Hepatocyte (in vitro differentiated cells): ENCODE results near the gene HEMK1. TPM values are rescaled to one million over a fixed set of nuclear protein-coding genes. Genes with fewer than 3 reads are reported as not detected.

Experiments
- DNase-seq: peaks from one replicate; pipeline ENCODE4 v3.0.0-alpha.2; 2016; ENCODE audit warnings: low spot score
- H2AFZ ChIP-seq: fragments of 200-600 bp; sonication (generic); 2 replicates; pipeline ENCODE4 v1.6.0; 2016; ENCODE audit warnings: antibody characterized with exemption, mild to moderate bottlenecking
- H3K27ac ChIP-seq: fragments of 200-600 bp; sonication (generic); 2 replicates; pipeline ENCODE4 v1.5.1; 2016; ENCODE audit warnings: mild to moderate bottlenecking
- H3K27me3 ChIP-seq: fragments of 200-600 bp; sonication (generic); 2 replicates; pipeline ENCODE4 v1.6.1; 2016
- H3K36me3 ChIP-seq: fragments of 200-600 bp; sonication (generic); replicated peaks from 2 replicates; pipeline ENCODE4 v1.5.1; 2016; ENCODE audit warnings: low read depth; ENCODE audit not compliant: insufficient read depth
- H3K4me1 ChIP-seq: fragments of 200-600 bp; sonication (generic); 2 replicates; pipeline ENCODE4 v1.5.1; 2016; ENCODE audit warnings: mild to moderate bottlenecking, moderate library complexity; ENCODE audit not compliant: insufficient read depth
- H3K4me2 ChIP-seq: fragments of 200-600 bp; sonication (generic); 2 replicates; pipeline ENCODE4 v1.6.0; 2016
- H3K4me3 ChIP-seq: fragments of 200-600 bp; sonication (generic); 2 replicates; pipeline ENCODE4 v1.5.1; 2016; ENCODE audit warnings: mild to moderate bottlenecking
- H3K79me2 ChIP-seq: fragments of 200-600 bp; sonication (generic); 2 replicates; pipeline ENCODE4 v1.6.0; 2017; ENCODE audit warnings: mild to moderate bottlenecking
- H3K9me2 ChIP-seq: fragments of 200-600 bp; sonication (generic); replicated peaks from 2 replicates; pipeline ENCODE4 v1.6.0; 2017; ENCODE audit warnings: mild to moderate bottlenecking; ENCODE audit not compliant: insufficient read depth
- H3K9me3 ChIP-seq: fragments of 200-600 bp; sonication (generic); 2 replicates; pipeline ENCODE4 v1.5.1; 2016; ENCODE audit warnings: low read depth, mild to moderate bottlenecking
- H4K20me1 ChIP-seq: fragments of 200-600 bp; sonication (generic); 2 replicates; pipeline ENCODE4 v1.6.0; 2016; ENCODE audit warnings: mild to moderate bottlenecking; ENCODE audit not compliant: insufficient read depth, poor library complexity, severe bottlenecking
- CTCF ChIP-seq: fragments of 200-600 bp; sonication (generic); IDR thresholded peaks from 2 replicates; pipeline ENCODE4 v1.5.1; 2016; ENCODE audit warnings: antibody characterized with exemption, mild to moderate bottlenecking; ENCODE audit not compliant: poor library complexity
- EZH2 ChIP-seq: fragments of 200-600 bp; sonication (generic); IDR thresholded peaks from 2 replicates; pipeline ENCODE4 v1.6.1; 2016; ENCODE audit warnings: antibody characterized with exemption, mild to moderate bottlenecking, borderline replicate concordance
- EZH2phosphoT487 ChIP-seq: fragments of 200-600 bp; sonication (generic); IDR thresholded peaks from one replicate; pipeline ENCODE4 v1.6.1; 2018; ENCODE audit warnings: antibody characterized with exemption, mild to moderate bottlenecking, low read depth, moderate library complexity; ENCODE audit not compliant: unreplicated experiment, severe bottlenecking
- WGBS: methylation state at CpG from one replicate; pipeline ENCODE4 v1.1.6; 2016; ENCODE audit warnings: low lambda C conversion rate; ENCODE audit errors: missing lambda C conversion rate; 5-methylcytosine and 5-hydroxymethylcytosine counted together
- polyA plus RNA-seq: library from polyadenylated mRNA; unstranded; fragments of >200 nt; fragmentation: Nextera tagmentation; extraction: Ambion mirVana; gene quantifications from 2 replicates; pipeline ENCODE4 v1.2.1, GENCODE V29; 2016
- total RNA-seq: library from RNA; depleted of rRNA; stranded (reverse); fragments of >200 nt; gene quantifications from 2 replicates; pipeline ENCODE4 v1.2.3, GENCODE V29; 2014

HEMK1 gene
- total and polyA plus RNA-seq, 2 experiments from 2014 or later: 18.6 to 27.2 TPM

GRCh38 chr3:50545781-50546180, 23.5 kb upstream of the HEMK1 start:
- Histone ChIP-seq H3K4me1 (peaks cover 7% of the 10 kb centered on the region), H3K27ac (no peak overlapping the region), H3K27me3 (no peaks in the 10 kb centered on the region), H2AFZ (no peak overlapping the region), H3K9me2 (no peaks in the 10 kb centered on the region), H3K4me2 (no peak overlapping the region), H3K79me2 (no peaks in the 10 kb centered on the region), H3K4me3 (no peak overlapping the region), H3K9me3 (no peaks in the 10 kb centered on the region), H3K36me3 (no peaks in the 10 kb centered on the region), H4K20me1 (no peaks in the 10 kb centered on the region)
- TF ChIP-seq CTCF: no peak
- no peak for DNase-seq
- WGBS: 53% methylated on average over 1 of the region's 1 CpG

GRCh38 chr3:50549226-50549625, 20.1 kb upstream of the HEMK1 start:
- Histone ChIP-seq H3K27ac (no peak overlapping the region), H3K36me3 (no peaks in the 10 kb centered on the region), H3K4me2 (no peak overlapping the region), H4K20me1 (no peaks in the 10 kb centered on the region), H3K79me2 (no peaks in the 10 kb centered on the region), H2AFZ (no peak overlapping the region), H3K4me3 (no peak overlapping the region), H3K9me2 (no peaks in the 10 kb centered on the region), H3K9me3 (no peaks in the 10 kb centered on the region), H3K27me3 (no peaks in the 10 kb centered on the region), H3K4me1 (peaks cover 20% of the 10 kb centered on the region)
- DNase-seq: no peak
- no peak for TF ChIP-seq CTCF
- TF ChIP-seq EZH2: no peak
- WGBS: 54% methylated on average over 3 of the region's 3 CpGs

GRCh38 chr3:50550079-50550736, 19.1 kb upstream of the HEMK1 start:
- Histone ChIP-seq H3K36me3 (no peaks in the 10 kb centered on the region), H3K9me2 (no peaks in the 10 kb centered on the region), H3K79me2 (no peaks in the 10 kb centered on the region)

More at GRCh38 chr3:50550079-50550736, 19.1 kb upstream of the HEMK1 start:
- Histone ChIP-seq H3K4me3 (no peak overlapping the region), H3K4me1 (peaks cover 20% of the 10 kb centered on the region), H3K9me3 (no peaks in the 10 kb centered on the region), H3K4me2 (no peak overlapping the region), H3K27me3 (no peaks in the 10 kb centered on the region), H3K27ac (peak overlapping the region; percentile 65), H4K20me1 (no peaks in the 10 kb centered on the region), H2AFZ (no peak overlapping the region)
- DNase-seq: peak; percentile 69
- TF ChIP-seq CTCF: peak; percentile 83
- TF ChIP-seq EZH2: no peak
- TF ChIP-seq EZH2phosphoT487: no peak
- WGBS: 48% methylated on average over 13 of the region's 13 CpGs
